HG03342 (cell line): ENCODE measurements around the gene AGBL1.

ENCODE experiments used
- ATAC-seq: cut with Tn5 transposase; IDR thresholded peaks from one replicate; pipeline ENCODE4 v1.9.1; 2021; ENCODE audit warnings: mild to moderate bottlenecking, moderate library complexity; ENCODE audit not compliant: unreplicated experiment

Gene AGBL1

GRCh38 chr15:86764021-86764420, 684.4 kb downstream of the AGBL1 start:
- no peak for ATAC-seq

DNA sequence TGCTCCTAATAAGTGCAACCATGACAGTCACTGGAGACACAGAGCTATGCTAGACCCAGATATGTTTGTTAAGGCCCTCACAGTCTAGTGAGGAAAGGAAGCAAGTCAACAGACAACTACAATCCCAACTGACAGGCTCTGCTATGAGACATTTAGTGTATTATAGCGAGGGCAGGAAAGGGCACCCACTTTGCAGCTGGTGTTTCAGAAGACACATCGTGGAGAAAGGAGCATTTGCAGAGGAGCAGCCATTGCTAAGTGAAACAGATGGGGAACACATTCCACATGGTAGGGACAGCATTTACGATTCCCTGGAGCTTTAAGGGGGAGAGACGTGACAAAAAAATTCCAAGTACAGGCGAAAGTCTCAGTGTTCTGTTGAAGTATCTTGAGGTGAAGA, 685.6 kb downstream of the AGBL1 start:
- no peak for ATAC-seq

GRCh38 chr15:86772369-86773059, 692.8 kb downstream of the AGBL1 start:
- ATAC-seq = no peak

DNA sequence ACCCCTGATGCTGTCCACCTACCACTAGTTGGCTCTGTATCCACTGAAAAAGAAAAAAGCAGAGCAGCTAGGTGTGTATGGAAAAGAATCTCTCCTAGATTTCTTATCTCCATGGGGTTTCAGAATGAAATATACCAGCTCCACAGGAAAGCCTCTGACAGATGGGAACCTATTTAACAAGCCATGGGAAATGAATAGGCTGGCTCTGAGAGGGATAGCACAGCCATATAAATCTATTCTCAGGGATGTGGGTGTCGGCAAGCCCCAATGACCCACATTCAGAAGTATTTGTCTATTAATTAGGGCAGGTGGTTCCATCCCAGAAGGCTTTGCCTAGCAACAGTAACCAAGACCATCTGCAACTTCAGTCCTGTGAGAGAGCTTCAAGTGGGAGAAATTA, 694.1 kb downstream of the AGBL1 start:
- ATAC-seq = no peak

GRCh38 chr15:86776145-86776544, 696.5 kb downstream of the AGBL1 start:
- no peak for ATAC-seq

DNA sequence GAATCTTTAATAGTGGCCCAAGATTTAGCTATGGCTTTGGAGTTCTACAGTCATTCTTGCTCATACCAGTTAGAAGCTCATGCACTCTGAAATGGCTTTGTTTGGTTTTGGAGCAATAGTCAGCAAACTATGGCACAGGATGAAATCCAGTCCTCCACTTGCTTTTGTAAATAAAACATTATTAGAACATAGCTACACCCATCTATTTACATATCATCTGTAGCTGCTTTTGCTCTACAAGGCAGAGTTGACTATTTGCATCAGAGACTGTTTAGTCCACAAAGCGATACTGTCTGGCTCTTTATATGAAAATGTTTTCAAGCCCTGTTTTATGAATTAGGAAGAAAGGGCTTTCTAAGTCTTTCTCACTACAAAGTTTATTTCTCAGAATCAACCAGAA, 716.9 kb downstream of the AGBL1 start:
- no peak for ATAC-seq

- no peak for ATAC-seq
These were observed 717.5 kb downstream of the AGBL1 start for GRCh38 chr15:86797135-86797534.

DNA sequence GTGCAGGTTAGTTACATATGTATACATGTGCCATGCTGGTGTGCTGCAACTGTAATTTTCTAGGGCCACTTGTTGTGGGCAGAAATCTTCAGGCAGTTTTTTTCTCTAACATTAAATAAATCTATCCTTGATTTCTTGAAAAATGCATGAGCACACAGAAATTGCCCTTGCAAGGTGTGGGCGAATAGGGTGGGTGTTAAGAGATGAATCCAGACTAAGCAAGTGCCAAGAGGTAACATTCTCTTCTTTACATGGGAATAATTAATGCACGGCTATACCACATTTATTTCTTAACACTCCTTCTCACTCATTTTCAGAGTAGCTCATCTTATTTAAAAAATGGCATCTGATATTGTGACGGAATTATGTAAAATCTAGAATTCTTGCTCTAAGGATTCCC, 719.6 kb downstream of the AGBL1 start:
- no peak for ATAC-seq

GRCh38 chr15:86802244-86802643, 722.6 kb downstream of the AGBL1 start:
- no peak for ATAC-seq

- no peak for ATAC-seq
These were observed 724.7 kb downstream of the AGBL1 start for GRCh38 chr15:86804406-86804805.

GRCh38 chr15:86810329-86810728, 730.7 kb downstream of the AGBL1 start:
- ATAC-seq = no peak

DNA sequence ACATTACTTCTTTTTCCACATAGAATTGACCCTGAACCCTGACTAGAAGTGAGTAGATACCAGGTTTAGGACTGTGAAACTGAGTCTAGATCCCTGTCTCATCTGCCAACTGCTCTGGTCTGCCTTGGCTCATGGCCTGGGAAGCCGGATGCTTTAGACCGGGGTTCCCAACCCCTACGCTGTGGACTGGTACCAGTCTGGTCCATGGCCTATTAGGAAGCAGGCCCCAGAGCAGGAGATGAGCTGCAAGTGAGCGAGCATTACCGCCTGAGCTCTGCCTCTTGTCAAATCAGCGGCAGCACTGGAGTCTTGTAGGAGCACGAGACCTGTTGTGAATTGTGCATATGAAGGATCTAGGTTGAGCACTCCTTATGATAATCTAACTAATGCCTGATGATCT, 734.2 kb downstream of the AGBL1 start:
- no peak for ATAC-seq

DNA sequence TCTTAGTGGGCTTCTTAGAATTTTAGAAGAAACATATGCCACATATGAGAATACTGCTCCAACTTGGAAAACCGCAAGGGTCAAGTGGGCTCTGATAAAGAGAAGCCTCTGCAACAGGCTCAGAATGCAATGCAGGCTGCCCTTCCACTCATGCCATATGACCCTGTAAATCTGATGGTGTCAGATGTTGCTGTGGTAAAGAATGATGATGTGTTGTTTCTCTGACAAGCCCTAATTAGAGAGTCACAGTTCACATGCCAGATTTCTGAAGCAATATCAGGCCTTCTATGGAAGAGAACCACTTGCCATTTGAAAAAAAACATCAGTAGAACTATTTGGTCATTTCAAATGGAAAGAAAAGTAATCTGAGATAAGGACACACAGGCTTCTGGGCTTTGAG, 749.6 kb downstream of the AGBL1 start:
- ATAC-seq = no peak

- no peak for ATAC-seq
These were observed 750.6 kb downstream of the AGBL1 start for GRCh38 chr15:86830304-86830703.

GRCh38 chr15:86833595-86833994, 753.9 kb downstream of the AGBL1 start:
- ATAC-seq = no peak

GRCh38 chr15:86834115-86834863, 754.6 kb downstream of the AGBL1 start:
- no peak for ATAC-seq

- ATAC-seq = no peak
These were observed 757.8 kb downstream of the AGBL1 start for GRCh38 chr15:86837294-86838061.

DNA sequence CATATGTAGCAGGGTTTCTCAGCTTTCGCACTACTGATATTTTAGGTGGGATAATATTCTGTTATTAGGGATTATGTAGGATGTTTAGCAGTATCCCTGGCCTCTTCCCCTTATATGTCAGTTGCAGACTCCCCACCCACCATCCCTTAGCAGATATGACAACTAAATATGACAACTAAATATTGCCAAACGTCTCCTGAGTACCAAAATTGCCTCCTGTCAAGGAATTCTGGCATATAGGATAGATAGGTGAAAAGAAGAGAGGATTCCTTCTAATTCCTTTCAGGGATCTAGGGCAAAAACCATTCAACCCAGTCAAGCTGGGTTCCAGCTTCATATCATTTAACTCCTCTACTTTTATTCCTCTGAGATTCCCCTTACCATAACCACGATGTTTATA, 759.8 kb downstream of the AGBL1 start:
- ATAC-seq = no peak

GRCh38 chr15:86840996-86841395, 761.3 kb downstream of the AGBL1 start:
- ATAC-seq = no peak

GRCh38 chr15:86842199-86842598, 762.5 kb downstream of the AGBL1 start:
- ATAC-seq = no peak

- ATAC-seq = no peak
These were observed 766.4 kb downstream of the AGBL1 start for GRCh38 chr15:86846036-86846435.

- no peak for ATAC-seq
These were observed 769.5 kb downstream of the AGBL1 start for GRCh38 chr15:86849136-86849535.
